H1 (cell line): ENCODE data around the gene OMA1. TPM values are rescaled to one million over a fixed set of nuclear protein-coding genes. Genes with fewer than 3 reads are reported as not detected.

ENCODE experiments used
- CTCF ChIA-PET: fragments of 300-600 bp; sonication (Branson Sonifier 250); formaldehyde crosslinking; loops from one replicate; lab custom pipeline; 2021; ENCODE audit not compliant: partially characterized antibody; lab: Charles Lee
- POLR2A ChIA-PET: fragments of 300-600 bp; sonication (Branson Sonifier 250); formaldehyde crosslinking; loops from one replicate; lab custom pipeline; 2021; ENCODE audit warnings: inconsistent platforms; ENCODE audit not compliant: partially characterized antibody; lab: Charles Lee
- DNase-seq, 2 experiments: peaks; one replicate each; pipeline versions ENCODE4 v3.0.0 to v3.0.0-alpha.2; 2010 to 2022; ENCODE audit warnings: low spot score in 2 of 2, low read depth in 1 of 2, mixed read lengths in 1 of 2
- FAIRE-seq: peaks from 2 replicates; lab custom pipeline; 2011; peaks lifted over from hg19 to GRCh38; lab: Jason Lieb, UNC
- H2AFZ ChIP-seq: 2 replicates; pipeline ENCODE4 v1.8.1; 2012; ENCODE audit warnings: low read length, inconsistent platforms
- H2AK5ac ChIP-seq: 2 replicates; pipeline ENCODE4 v1.6.1; 2013; ENCODE audit warnings: low read depth, low read length
- H2BK120ac ChIP-seq: replicated peaks from 2 replicates; pipeline ENCODE3; 2013; ENCODE audit warnings: low read depth, low read length, inconsistent platforms
- H2BK12ac ChIP-seq: 2 replicates; pipeline ENCODE4 v1.6.1; 2013; ENCODE audit warnings: low read depth, low read length
- H2BK15ac ChIP-seq: 2 replicates; pipeline ENCODE4 v1.6.1; 2013; ENCODE audit warnings: low read length
- H2BK20ac ChIP-seq: 2 replicates; pipeline ENCODE4 v1.6.1; 2013; ENCODE audit warnings: low read length
- H2BK5ac ChIP-seq: 2 replicates; pipeline ENCODE4 v1.6.1; 2013; ENCODE audit warnings: low read depth, low read length
- H3K14ac ChIP-seq: 2 replicates; pipeline ENCODE4 v1.6.1; 2013; ENCODE audit warnings: inconsistent platforms; ENCODE audit not compliant: insufficient read length
- H3K18ac ChIP-seq: 2 replicates; pipeline ENCODE4 v1.6.1; 2013; ENCODE audit warnings: low read length; ENCODE audit errors: extremely low read depth
- H3K23ac ChIP-seq: 2 replicates; pipeline ENCODE4 v1.6.1; 2013; ENCODE audit warnings: inconsistent platforms; ENCODE audit not compliant: insufficient read length
- H3K23me2 ChIP-seq: 2 replicates; pipeline ENCODE4 v1.6.1; 2013; ENCODE audit warnings: low read depth, low read length
- H3K27ac ChIP-seq: 2 replicates; pipeline ENCODE4 v1.6.1; 2011; ENCODE audit warnings: low read depth, low read length, inconsistent platforms
- H3K27me3 ChIP-seq, 4 experiments: replicated peaks in 1 of 4; 1 replicate in 1 of 4; 2 replicates in 3 of 4; pipeline versions ENCODE4 v1.6.1 to v1.8.1; 2011 to 2013; ENCODE audit warnings: low read length in 3 of 4, mild to moderate bottlenecking in 3 of 4, inconsistent platforms in 2 of 4, mixed read lengths in 2 of 4, moderate library complexity in 1 of 4; ENCODE audit not compliant: control insufficient read depth in 3 of 4, insufficient read depth in 3 of 4; ENCODE audit errors: extremely low read depth in 1 of 4
- H3K36me3 ChIP-seq, 4 experiments: 2 replicates each; pipeline versions ENCODE4 v1.6.1 to v1.8.1; 2011 to 2013; ENCODE audit warnings: mild to moderate bottlenecking in 4 of 4, low read length in 3 of 4, moderate library complexity in 2 of 4, control low read depth in 1 of 4, inconsistent platforms in 1 of 4; ENCODE audit not compliant: insufficient read depth in 4 of 4, control insufficient read depth in 2 of 4
- H3K4ac ChIP-seq: replicated peaks from 2 replicates; pipeline ENCODE3; 2013; ENCODE audit warnings: low read length, low read depth, mixed read lengths, inconsistent platforms; ENCODE audit not compliant: insufficient read length
- H3K4me1 ChIP-seq, 4 experiments: replicated peaks in 1 of 4; 1 replicate in 1 of 4; 2 replicates in 3 of 4; pipeline versions ENCODE4 v1.6.1 to v1.8.1; 2011 to 2013; ENCODE audit warnings: low read length in 3 of 4, inconsistent platforms in 2 of 4, mixed read lengths in 1 of 4; ENCODE audit not compliant: insufficient read depth in 4 of 4, control insufficient read depth in 3 of 4
- H3K4me2 ChIP-seq, 2 experiments: 2 replicates each; pipeline versions ENCODE4 v1.6.1 to v1.8.1; 2011 to 2013; ENCODE audit warnings: low read depth in 2 of 2, low read length in 2 of 2, control low read depth in 1 of 2, inconsistent platforms in 1 of 2, mild to moderate bottlenecking in 1 of 2; ENCODE audit not compliant: insufficient read depth in 1 of 2
- H3K4me3 ChIP-seq, 4 experiments: fragments of 200-600, 300-600 bp in 1 of 4; sonication (generic), shearing (Covaris generic), sonication (Bioruptor Twin) in 1 of 4; 2 replicates each; pipeline versions ENCODE4 v1.5.1 to v1.8.1; 2011 to 2016; ENCODE audit warnings: low read length in 4 of 4, low read depth in 3 of 4, control low read depth in 2 of 4, inconsistent platforms in 2 of 4, mild to moderate bottlenecking in 2 of 4, mixed read lengths in 1 of 4, moderate library complexity in 1 of 4; ENCODE audit not compliant: insufficient read depth in 2 of 4; ENCODE audit errors: extremely low read depth in 1 of 4
- H3K56ac ChIP-seq: replicated peaks from 2 replicates; pipeline ENCODE3; 2013; ENCODE audit warnings: low read depth, mild to moderate bottlenecking, mixed read lengths, low read length, inconsistent platforms; ENCODE audit not compliant: insufficient read length
- H3K79me1 ChIP-seq: 2 replicates; pipeline ENCODE4 v1.6.1; 2013; ENCODE audit warnings: low read depth, low read length, control low read depth
- H3K79me2 ChIP-seq, 2 experiments: 2 replicates each; pipeline versions ENCODE4 v1.6.1 to v1.8.1; 2012 to 2013; ENCODE audit warnings: low read length in 2 of 2, mild to moderate bottlenecking in 2 of 2, inconsistent platforms in 1 of 2; ENCODE audit not compliant: insufficient read depth in 2 of 2, control insufficient read depth in 1 of 2
- H3K9ac ChIP-seq, 4 experiments: replicated peaks in 1 of 4; 1 replicate in 1 of 4; 2 replicates in 3 of 4; pipeline versions ENCODE4 v1.6.1 to v1.8.1; 2011 to 2013; ENCODE audit warnings: low read depth in 3 of 4, low read length in 3 of 4, control low read depth in 2 of 4, mild to moderate bottlenecking in 2 of 4, moderate library complexity in 2 of 4, inconsistent platforms in 1 of 4; ENCODE audit errors: extremely low read depth in 1 of 4
- H3K9me3 ChIP-seq, 2 experiments: 2 replicates each; pipeline versions ENCODE4 v1.6.1 to v1.8.1; 2012 to 2013; ENCODE audit warnings: mild to moderate bottlenecking in 2 of 2, moderate library complexity in 2 of 2, control low read depth in 1 of 2, inconsistent platforms in 1 of 2, low read depth in 1 of 2, low read length in 1 of 2, mixed read lengths in 1 of 2; ENCODE audit not compliant: insufficient read depth in 2 of 2
- H4K20me1 ChIP-seq, 2 experiments: replicated peaks in 1 of 2; 2 replicates each; pipeline versions ENCODE3 to v1.8.1; 2011 to 2013; ENCODE audit warnings: inconsistent platforms in 2 of 2, low read length in 2 of 2, mild to moderate bottlenecking in 1 of 2; ENCODE audit not compliant: insufficient read depth in 2 of 2, control insufficient read depth in 1 of 2
- H4K5ac ChIP-seq: 2 replicates; pipeline ENCODE4 v1.6.1; 2013; ENCODE audit warnings: low read length, low read depth, mixed read lengths, inconsistent platforms; ENCODE audit not compliant: insufficient read length
- H4K8ac ChIP-seq: 2 replicates; pipeline ENCODE4 v1.8.0; 2013; ENCODE audit warnings: mild to moderate bottlenecking, moderate library complexity, low read length, inconsistent platforms; ENCODE audit not compliant: insufficient read depth; ENCODE audit errors: extremely low read depth
- H4K91ac ChIP-seq: replicated peaks from 2 replicates; pipeline ENCODE3; 2013; ENCODE audit warnings: low read length, mixed read lengths, inconsistent platforms; ENCODE audit not compliant: insufficient read length
- BACH1 ChIP-seq: IDR thresholded peaks from 2 replicates; pipeline ENCODE4 v1.6.1; 2012; ENCODE audit warnings: low read length, improper control_type of control experiment
- BCL11A ChIP-seq, 2 experiments: IDR thresholded peaks; one replicate each; pipeline ENCODE4 v1.6.1; 2011; ENCODE audit warnings: low read depth in 2 of 2, low read length in 2 of 2, mild to moderate bottlenecking in 2 of 2
- CHD1 ChIP-seq: IDR thresholded peaks from 2 replicates; pipeline ENCODE4 v1.6.1; 2012; ENCODE audit warnings: low read depth, low read length, improper control_type of control experiment
- EP300 ChIP-seq, 2 experiments: IDR thresholded peaks; 1 replicate in 1 of 2; 2 replicates in 1 of 2; pipeline ENCODE4 v1.6.1; 2011 to 2012; ENCODE audit warnings: low read depth in 2 of 2, low read length in 2 of 2, mild to moderate bottlenecking in 2 of 2, borderline replicate concordance in 1 of 2, inconsistent platforms in 1 of 2, moderate library complexity in 1 of 2
- FOSL1 ChIP-seq: IDR thresholded peaks from 2 replicates; pipeline ENCODE4 v1.6.1; 2011; ENCODE audit warnings: mild to moderate bottlenecking, low read depth, low read length, moderate library complexity; ENCODE audit not compliant: insufficient read depth
- SAP30 ChIP-seq: fragments of 300-600 bp; sonication (generic); IDR thresholded peaks from 2 replicates; pipeline ENCODE4 v1.7.1; 2012; ENCODE audit warnings: low read length, moderate library complexity, mild to moderate bottlenecking, inconsistent platforms; ENCODE audit not compliant: insufficient read depth, insufficient replicate concordance
- SP1 ChIP-seq: IDR thresholded peaks from 2 replicates; pipeline ENCODE4 v1.6.1; 2011; ENCODE audit warnings: low read depth, low read length
- ZNF274 ChIP-seq: IDR thresholded peaks from 2 replicates; pipeline ENCODE4 v1.7.0; 2012; ENCODE audit warnings: low read length, borderline replicate concordance; ENCODE audit errors: extremely low read depth
- WGBS, 2 experiments: shearing (Covaris generic) in 1 of 2; methylation state at CpG; one replicate each; pipeline versions ENCODE4 v1.1.6 to v1.1.7; 2013 to 2015; ENCODE audit warnings: low lambda C conversion rate in 2 of 2, mixed read lengths in 2 of 2, inconsistent platforms in 1 of 2, low coverage in 1 of 2, missing lambda C conversion rate in 1 of 2; ENCODE audit not compliant: insufficient replicate concordance in 2 of 2, insufficient coverage in 1 of 2, insufficient read length in 1 of 2; ENCODE audit errors: extremely low coverage in 1 of 2, missing lambda C conversion rate in 1 of 2; 5-methylcytosine and 5-hydroxymethylcytosine counted together
- polyA plus RNA-seq, 7 experiments: library from polyadenylated mRNA; depleted of rRNA in 3 of 7; stranded (reverse) in 5 of 7; unstranded in 2 of 7; fragments of >200 nt in 5 of 7; fragments of 200-250 nt in 2 of 7; gene quantifications; 1 replicate in 5 of 7; 2 replicates in 1 of 7; 4 replicates in 1 of 7; pipeline versions ENCODE4 v1.2.1 to v1.2.3, GENCODE V29; 2011 to 2013; ENCODE audit warnings: missing spikeins in 2 of 7, mixed read lengths in 2 of 7
- total RNA-seq: library from RNA; stranded (reverse); fragmentation: NEBNext Ultra II Directional; extraction: Animal tissue kit (Norgen Biotek cat#: 25700); gene quantifications from 2 replicates; pipeline ENCODE4 v1.2.1, GENCODE V29; 2021
- TF ChIP-seq, protein P1 (sequence below): IDR thresholded peaks from 2 replicates; pipeline ENCODE4 v1.6.1; 2012; ENCODE audit warnings: inconsistent platforms

The OMA1 gene
- total and polyA plus RNA-seq, 2 of the 8 experiments (the other 6 are each of a cell fraction or from before 2014, with no cell fraction given) = 7.7 to 11.7 TPM

DNA sequence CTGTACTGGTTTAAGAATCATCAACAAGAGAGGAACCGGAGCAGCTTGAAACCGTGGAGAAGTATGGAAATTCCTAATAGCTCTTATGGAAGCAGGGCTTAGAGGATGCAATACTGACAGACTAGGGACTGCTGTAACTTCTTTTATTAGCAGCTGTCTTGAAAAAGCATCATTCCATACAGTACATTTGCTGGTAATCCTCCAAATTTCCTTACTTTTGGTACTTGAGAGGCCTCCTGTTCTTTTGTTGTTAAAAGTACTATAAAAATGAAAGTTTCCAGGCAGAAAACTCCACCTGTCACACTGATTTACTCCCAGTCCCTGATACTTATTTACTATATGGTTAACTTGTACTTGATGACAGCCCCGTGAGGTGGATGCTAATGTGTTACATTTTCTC is 7.7 kb downstream of the OMA1 start:
- H4K8ac ChIP-seq = no peak overlapping the region
- no peak overlapping the region for H3K9ac ChIP-seq
- H4K91ac ChIP-seq = no peak overlapping the region
- no peak for DNase-seq
- no peak overlapping the region for H3K4ac ChIP-seq
- no peak overlapping the region for H3K4me3 ChIP-seq
- no peaks in the 10 kb centered on the region for H3K4me1 ChIP-seq
- no peaks in the 10 kb centered on the region for H3K79me1 ChIP-seq
- H2BK120ac ChIP-seq = no peak overlapping the region
- no peak overlapping the region for H2AFZ ChIP-seq
- H3K27ac ChIP-seq = no peak overlapping the region
- H3K27me3 ChIP-seq = no peaks in the 10 kb centered on the region
- CTCF ChIA-PET = interaction anchor here (0.9 to 2.8 kb wide), 2 partner anchors 8 to 23 kb away, joined by 3 to 14 read pairs; partner anchors contain the start of gene OMA1
- H3K56ac ChIP-seq = no peak overlapping the region
- no peak for TF ChIP-seq CHD1
- no peak for TF ChIP-seq SAP30
- no peak for TF ChIP-seq BCL11A (IDR thresholded peaks at IDR 0.05; ENCODE audit: low read depth in 2 of 2, low read length in 2 of 2)
- TF ChIP-seq BACH1 = no peak
- TF ChIP-seq FOSL1 = no peak
- no peak for TF ChIP-seq ZNF274
- no peak for TF ChIP-seq EP300 (IDR thresholded peaks at IDR 0.05; ENCODE audit: borderline replicate concordance in 1 of 2, low read depth in 2 of 2, low read length in 2 of 2)
- TF ChIP-seq, protein P1, sequence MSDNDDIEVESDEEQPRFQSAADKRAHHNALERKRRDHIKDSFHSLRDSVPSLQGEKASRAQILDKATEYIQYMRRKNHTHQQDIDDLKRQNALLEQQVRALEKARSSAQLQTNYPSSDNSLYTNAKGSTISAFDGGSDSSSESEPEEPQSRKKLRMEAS = no peak
- no peak for TF ChIP-seq SP1
- TF ChIP-seq, all 59 proteins: peak for 0
- Histone ChIP-seq H3K23me2 (no peaks in the 10 kb centered on the region), H2AK5ac (no peak overlapping the region), H4K20me1 (no peaks in the 10 kb centered on the region), H3K36me3 (no peaks in the 10 kb centered on the region), H3K9me3 (no peaks in the 10 kb centered on the region), H3K4me2 (no peak overlapping the region), H3K79me2 (no peaks in the 10 kb centered on the region), H2BK12ac (no peak overlapping the region), H2BK5ac (no peak overlapping the region), H2BK20ac (no peak overlapping the region), H3K23ac (no peak overlapping the region), H2BK15ac (no peak overlapping the region), H3K14ac (no peak overlapping the region), H4K5ac (no peak overlapping the region), H3K18ac (no peak overlapping the region)
- 87% methylated on average over 3 of the region's 3 CpGs; no CpG with 5 or more reads in 1 of the 2 experiments for WGBS, 2 experiments
- no peak for FAIRE-seq
- POLR2A ChIA-PET = no interaction called here
